HL-60 (cell line): ENCODE results near the gene PLRG1.

Source experiments
- DNase-seq, 2 experiments: peaks; one replicate each; pipeline ENCODE4 v3.0.0-alpha.2; 2010 to 2020; ENCODE audit warnings: low read depth in 1 of 2, low spot score in 1 of 2
- H3K27ac ChIP-seq: fragments of 250-450 bp; sonication (Bioruptor Pico); replicated peaks from 2 replicates; pipeline ENCODE4 v1.5.1; 2020; ENCODE audit warnings: mild to moderate bottlenecking, moderate library complexity
- H3K27me3 ChIP-seq: fragments of 250-450 bp; sonication (Bioruptor Pico); 2 replicates; pipeline ENCODE4 v1.5.1; 2021; ENCODE audit warnings: mild to moderate bottlenecking, moderate library complexity; ENCODE audit not compliant: insufficient read depth, poor library complexity, severe bottlenecking
- H3K4me3 ChIP-seq: replicated peaks from 2 replicates; pipeline ENCODE4 v1.5.1; 2011; ENCODE audit warnings: mild to moderate bottlenecking, control low read depth, low read length; ENCODE audit not compliant: insufficient read depth
- CTCF ChIP-seq: IDR thresholded peaks from one replicate; pipeline ENCODE4 v1.5.1; 2011; ENCODE audit warnings: low read length, control low read depth, inconsistent platforms; ENCODE audit not compliant: insufficient read depth
- GABPA ChIP-seq: IDR thresholded peaks from 2 replicates; pipeline ENCODE4 v1.6.1; 2012; ENCODE audit warnings: low read depth
- POLR2AphosphoS5 ChIP-seq: IDR thresholded peaks from 2 replicates; pipeline ENCODE4 v1.6.1; 2012; ENCODE audit warnings: low read depth
- REST ChIP-seq: IDR thresholded peaks from 2 replicates; pipeline ENCODE4 v1.6.1; 2012; ENCODE audit warnings: low read depth; ENCODE audit not compliant: insufficient replicate concordance
- SPI1 ChIP-seq: IDR thresholded peaks from 2 replicates; pipeline ENCODE4 v1.6.1; 2012; ENCODE audit warnings: low read depth, mild to moderate bottlenecking, borderline replicate concordance

Gene PLRG1

GRCh38 chr4:154589296-154590197, 39.3 kb upstream of the PLRG1 start:
- H3K27me3 ChIP-seq = peaks cover 3% of the 10 kb centered on the region
- no peak for DNase-seq
- no peak overlapping the region for H3K4me3 ChIP-seq
- no peak overlapping the region for H3K27ac ChIP-seq
- TF ChIP-seq CTCF = no peak
- no peak for TF ChIP-seq POLR2AphosphoS5
- TF ChIP-seq SPI1 = no peak
- no peak for TF ChIP-seq GABPA
- no peak for TF ChIP-seq REST

GRCh38 chr4:154588198-154588597, 38.0 kb upstream of the PLRG1 start:
- no peak for DNase-seq
- Histone ChIP-seq H3K27me3 (peaks cover 3% of the 10 kb centered on the region), H3K27ac (no peak overlapping the region), H3K4me3 (no peak overlapping the region)
- TF ChIP-seq REST (no peak), GABPA (no peak), POLR2AphosphoS5 (no peak), CTCF (no peak), SPI1 (no peak)

- no peak overlapping the region for H3K4me3 ChIP-seq
- H3K27me3 ChIP-seq = peaks cover 3% of the 10 kb centered on the region
- no peak overlapping the region for H3K27ac ChIP-seq
- no peak for TF ChIP-seq SPI1
- no peak for TF ChIP-seq GABPA
- no peak for TF ChIP-seq REST
- no peak for TF ChIP-seq POLR2AphosphoS5
- TF ChIP-seq CTCF = no peak
- no peak for DNase-seq
Observed at GRCh38 chr4:154586296-154587033, 36.3 kb upstream of the PLRG1 start.
